ENCODE measurements around the gene MCM7. TPM values are rescaled to one million over a fixed set of nuclear protein-coding genes. Genes with fewer than 3 reads are reported as not detected.

MCM7 gene
- polyA plus RNA-seq, 3 donors: 6.9 to 61.1 (median 8.8) TPM

DNA sequence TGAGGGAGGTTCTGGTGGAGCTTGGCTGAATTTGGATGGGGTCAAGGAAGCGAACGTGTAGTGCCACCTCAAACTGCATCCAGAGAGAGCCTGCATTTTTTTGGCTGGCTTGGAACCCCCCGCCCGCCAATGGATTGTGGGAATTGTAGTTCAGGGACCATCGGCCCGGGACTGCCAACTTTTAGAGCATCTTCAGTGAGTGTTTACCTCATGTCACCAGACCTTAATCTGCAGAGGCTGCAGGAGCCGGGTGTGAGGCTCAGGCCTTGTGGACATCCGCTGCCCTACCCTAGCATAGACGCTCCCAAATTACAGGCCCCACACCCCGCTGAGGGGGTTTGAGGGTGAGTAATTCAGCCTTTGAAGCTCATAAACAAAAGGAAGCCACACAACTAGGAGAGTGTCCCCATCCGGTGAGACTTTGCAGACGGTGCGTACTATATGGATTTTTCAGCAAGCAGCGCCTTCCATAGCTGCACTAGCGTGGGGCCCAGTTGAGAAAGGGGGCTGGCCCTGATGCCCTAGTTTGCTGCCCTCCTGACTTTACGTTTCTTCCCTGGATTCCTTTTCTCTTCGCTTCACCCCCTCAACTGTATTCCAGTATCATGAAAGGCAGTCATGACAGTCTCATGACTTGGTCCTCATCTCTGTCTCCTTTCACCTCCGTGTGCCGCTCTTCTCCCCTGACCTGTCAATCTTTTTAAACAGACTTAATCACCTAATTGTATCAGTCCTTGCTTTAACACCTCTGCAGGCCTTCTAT, 19.0 kb upstream of the MCM7 start:
- Histone ChIP-seq H3K9ac (ENCODE audit: insufficient read depth, low read length, poor library complexity, severe bottlenecking) (peak overlapping the region; percentile 72), H4K20me1 (ENCODE audit: insufficient read depth, low read length) (no peaks in the 10 kb centered on the region), H3K4me2 (replicated peaks; ENCODE audit: extremely low read depth, low read length, poor library complexity, severe bottlenecking) (peak overlapping the region; percentile 98), H3K79me2 (ENCODE audit: insufficient read depth, low read length) (peaks cover 15% of the 10 kb centered on the region), H3K4me1 (ENCODE audit: control insufficient read depth in 1 of 2, insufficient read depth in 2 of 2, low read length in 2 of 2) (peaks cover 41 to 46% of the 10 kb centered on the region in 2 donors), H3K27me3 (ENCODE audit: control insufficient read depth in 2 of 2, insufficient read depth in 2 of 2, low read length in 2 of 2) (no peaks in the 10 kb centered on the region), H3K4me3 (replicated peaks in 1 of 3; ENCODE audit: low read depth in 2 of 3, low read length in 3 of 3) (peak overlapping the region; percentile 53 to 91 (median 89)), H3K9me3 (replicated peaks in 1 of 2; ENCODE audit: control insufficient read depth in 1 of 2, insufficient read depth in 1 of 2, low read length in 2 of 2) (no peaks in the 10 kb centered on the region), H3K36me3 (replicated peaks in 1 of 2; ENCODE audit: control insufficient read depth in 1 of 2, insufficient read depth in 2 of 2, low read length in 2 of 2) (no peaks in the 10 kb centered on the region), H3K27ac (ENCODE audit: low read depth in 1 of 2, low read length in 2 of 2) (peak overlapping the region; percentile 68 to 91), H2AFZ (ENCODE audit: insufficient read depth, low read depth, low read length, poor library complexity, severe bottlenecking) (peak overlapping the region; percentile 91)
- intact Hi-C loops (cut with micrococcal nuclease): loop anchor here (1.0 to 10.0 kb wide), 2 partner anchors 7 to 555 kb away; partner anchors contain the start of gene GNB2 (in 1 of the 2)
- Mint-ChIP-seq H3K27me3 (ENCODE audit: low read depth in 3 of 3) (no peaks in the 10 kb centered on the region), H3K9me3 (no peaks in the 10 kb centered on the region), H3K4me3 (peak overlapping the region; percentile 90 to 98), H3K4me1 (peaks cover 45% of the 10 kb centered on the region), H3K27ac (peak overlapping the region; percentile 97 to 99 (median 99)), H3K36me3 (peaks cover 2 to 10% of the 10 kb centered on the region in 2 donors)
- TF ChIP-seq, protein P1, sequence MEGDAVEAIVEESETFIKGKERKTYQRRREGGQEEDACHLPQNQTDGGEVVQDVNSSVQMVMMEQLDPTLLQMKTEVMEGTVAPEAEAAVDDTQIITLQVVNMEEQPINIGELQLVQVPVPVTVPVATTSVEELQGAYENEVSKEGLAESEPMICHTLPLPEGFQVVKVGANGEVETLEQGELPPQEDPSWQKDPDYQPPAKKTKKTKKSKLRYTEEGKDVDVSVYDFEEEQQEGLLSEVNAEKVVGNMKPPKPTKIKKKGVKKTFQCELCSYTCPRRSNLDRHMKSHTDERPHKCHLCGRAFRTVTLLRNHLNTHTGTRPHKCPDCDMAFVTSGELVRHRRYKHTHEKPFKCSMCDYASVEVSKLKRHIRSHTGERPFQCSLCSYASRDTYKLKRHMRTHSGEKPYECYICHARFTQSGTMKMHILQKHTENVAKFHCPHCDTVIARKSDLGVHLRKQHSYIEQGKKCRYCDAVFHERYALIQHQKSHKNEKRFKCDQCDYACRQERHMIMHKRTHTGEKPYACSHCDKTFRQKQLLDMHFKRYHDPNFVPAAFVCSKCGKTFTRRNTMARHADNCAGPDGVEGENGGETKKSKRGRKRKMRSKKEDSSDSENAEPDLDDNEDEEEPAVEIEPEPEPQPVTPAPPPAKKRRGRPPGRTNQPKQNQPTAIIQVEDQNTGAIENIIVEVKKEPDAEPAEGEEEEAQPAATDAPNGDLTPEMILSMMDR (IDR thresholded peaks at IDR 0.05): no peak
- 61% methylated on average over 9 of the region's 19 CpGs for WGBS (ENCODE audit: insufficient coverage)
- DNase-seq: peak in 2 of 3 donors; percentile 31 to 35

DNA sequence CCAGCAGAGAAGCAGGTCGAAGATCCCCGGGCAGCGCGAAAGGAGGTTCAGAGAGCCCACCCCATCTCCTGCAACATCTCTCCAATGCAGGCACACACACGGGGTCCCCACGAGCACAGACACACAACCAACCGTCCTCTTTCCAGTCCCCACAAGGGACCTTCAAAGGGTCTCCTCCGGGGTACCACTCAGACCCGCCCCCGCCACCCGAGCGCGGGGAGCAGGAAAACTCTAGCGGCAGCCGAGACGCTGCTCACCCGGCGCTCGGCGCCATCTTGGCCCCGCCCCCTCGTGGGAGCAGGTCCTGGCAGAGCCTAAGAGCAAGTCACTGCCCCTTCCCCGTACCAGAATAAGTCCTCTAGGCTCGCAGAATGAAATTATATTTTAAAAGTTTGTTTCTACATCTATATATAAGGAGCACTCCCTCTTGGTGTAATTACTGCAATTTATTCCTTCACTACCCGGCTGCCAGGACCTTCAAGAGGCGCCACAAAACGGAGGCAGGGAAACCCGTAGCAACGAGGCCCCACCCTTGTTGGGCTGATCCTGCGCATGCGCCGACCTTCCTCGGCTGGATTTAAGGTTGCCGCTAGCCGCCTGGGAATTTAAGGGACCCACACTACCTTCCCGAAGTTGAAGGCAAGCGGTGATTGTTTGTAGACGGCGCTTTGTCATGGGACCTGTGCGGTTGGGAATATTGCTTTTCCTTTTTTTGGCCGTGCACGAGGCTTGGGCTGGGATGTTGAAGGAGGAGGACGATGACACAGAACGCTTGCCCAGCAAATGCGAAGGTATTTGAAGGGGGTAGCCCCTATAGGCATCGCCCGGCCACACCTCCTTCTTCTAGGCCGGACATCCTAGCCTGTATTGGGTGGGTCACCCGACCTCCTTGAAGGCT, 18.1 kb upstream of the MCM7 start, which contains the start of the genes CNPY4 and TAF6:
CNPY4 (plus strand) TSS at position 563 of the 898 bp plus-strand sequence; CDS start at position 674, 111 bp downstream.
TAF6 (minus strand) TSS at position 287 of the 898 bp plus-strand sequence. CDS start 5,149 bp downstream, outside the sequence.
- H3K27me3 ChIP-seq (ENCODE audit: control insufficient read depth in 2 of 2, insufficient read depth in 2 of 2, low read length in 2 of 2): no peaks in the 10 kb centered on the region
- WGBS (ENCODE audit: insufficient coverage): 0% methylated on average over 36 of the region's 49 CpGs
- Mint-ChIP-seq H3K9me3 (no peaks in the 10 kb centered on the region), H3K4me3 (peak within 1 kb of the TSS; percentile 90 to 98), H3K4me1 (peaks cover 36% of the 10 kb centered on the region), H3K27ac (peak within 1 kb of the TSS; percentile 97 to 99 (median 99)), H3K36me3 (peaks cover 2 to 12% of the 10 kb centered on the region in 2 donors), H3K27me3 (ENCODE audit: low read depth in 3 of 3) (no peaks in the 10 kb centered on the region)
- H2AFZ ChIP-seq (ENCODE audit: insufficient read depth, low read depth, low read length, poor library complexity, severe bottlenecking): peak within 1 kb of the TSS; percentile 91
- no peaks in the 10 kb centered on the region for H4K20me1 ChIP-seq (ENCODE audit: insufficient read depth, low read length)
- H3K9me3 ChIP-seq (replicated peaks in 1 of 2; ENCODE audit: control insufficient read depth in 1 of 2, insufficient read depth in 1 of 2, low read length in 2 of 2): no peaks in the 10 kb centered on the region
- intact Hi-C loops (cut with micrococcal nuclease): loop anchor here in 1 of 2 donors (1.0 kb wide), 1 partner anchor 8 kb away; no protein-coding TSS in a partner anchor
- peaks cover 0 to under 1% of the 10 kb centered on the region in 2 donors for H3K36me3 ChIP-seq (replicated peaks in 1 of 2; ENCODE audit: control insufficient read depth in 1 of 2, insufficient read depth in 2 of 2, low read length in 2 of 2)
- H3K4me3 ChIP-seq (replicated peaks in 1 of 3; ENCODE audit: low read depth in 2 of 3, low read length in 3 of 3): peak within 1 kb of the TSS; percentile 53 to 91 (median 89)
- TF ChIP-seq, protein P1 (IDR thresholded peaks at IDR 0.05): no peak
- H3K4me2 ChIP-seq (replicated peaks; ENCODE audit: extremely low read depth, low read length, poor library complexity, severe bottlenecking): peak within 1 kb of the TSS; percentile 98
- H3K4me1 ChIP-seq (ENCODE audit: control insufficient read depth in 1 of 2, insufficient read depth in 2 of 2, low read length in 2 of 2): peaks cover 32 to 37% of the 10 kb centered on the region in 2 donors
- peaks cover 15% of the 10 kb centered on the region for H3K79me2 ChIP-seq (ENCODE audit: insufficient read depth, low read length)
- peak within 1 kb of the TSS; percentile 68 to 91 for H3K27ac ChIP-seq (ENCODE audit: low read depth in 1 of 2, low read length in 2 of 2)
- DNase-seq: peak; percentile 90 to 94 (median 92)
- H3K9ac ChIP-seq (ENCODE audit: insufficient read depth, low read length, poor library complexity, severe bottlenecking): peak within 1 kb of the TSS; percentile 72
